Measurements from ENCODE around the gene RNF38.
"Not testable (repeated sequence)": the region's sequence is repeated elsewhere in the genome, so short reads cannot be mapped to it uniquely, and the experiment has no call there.

Gene RNF38

DNA sequence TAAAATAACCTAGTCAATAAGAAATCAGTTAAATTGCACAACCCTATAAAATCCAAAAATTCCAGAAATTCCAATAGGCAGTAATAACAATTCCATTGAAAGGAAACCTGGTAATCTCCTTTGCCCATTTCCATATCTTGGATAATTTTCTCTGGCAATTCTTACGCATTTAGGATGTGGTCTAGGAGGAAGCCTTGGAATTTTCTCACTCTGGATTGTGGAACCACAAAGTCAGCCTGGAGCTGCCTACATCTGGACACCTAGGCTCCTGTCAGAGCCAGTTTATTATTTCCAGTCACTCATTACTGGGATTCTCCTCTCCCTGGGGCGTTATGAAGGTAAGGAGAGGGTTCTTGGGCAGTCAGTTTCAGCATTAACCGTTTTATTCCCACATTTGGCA, 101.5 kb downstream of the RNF38 start:
- CTCF ChIA-PET: no interaction called here
- DNase-seq (ENCODE audit: low read depth, low spot score): no peak
- TF ChIP-seq, protein P1, sequence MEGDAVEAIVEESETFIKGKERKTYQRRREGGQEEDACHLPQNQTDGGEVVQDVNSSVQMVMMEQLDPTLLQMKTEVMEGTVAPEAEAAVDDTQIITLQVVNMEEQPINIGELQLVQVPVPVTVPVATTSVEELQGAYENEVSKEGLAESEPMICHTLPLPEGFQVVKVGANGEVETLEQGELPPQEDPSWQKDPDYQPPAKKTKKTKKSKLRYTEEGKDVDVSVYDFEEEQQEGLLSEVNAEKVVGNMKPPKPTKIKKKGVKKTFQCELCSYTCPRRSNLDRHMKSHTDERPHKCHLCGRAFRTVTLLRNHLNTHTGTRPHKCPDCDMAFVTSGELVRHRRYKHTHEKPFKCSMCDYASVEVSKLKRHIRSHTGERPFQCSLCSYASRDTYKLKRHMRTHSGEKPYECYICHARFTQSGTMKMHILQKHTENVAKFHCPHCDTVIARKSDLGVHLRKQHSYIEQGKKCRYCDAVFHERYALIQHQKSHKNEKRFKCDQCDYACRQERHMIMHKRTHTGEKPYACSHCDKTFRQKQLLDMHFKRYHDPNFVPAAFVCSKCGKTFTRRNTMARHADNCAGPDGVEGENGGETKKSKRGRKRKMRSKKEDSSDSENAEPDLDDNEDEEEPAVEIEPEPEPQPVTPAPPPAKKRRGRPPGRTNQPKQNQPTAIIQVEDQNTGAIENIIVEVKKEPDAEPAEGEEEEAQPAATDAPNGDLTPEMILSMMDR (IDR thresholded peaks at IDR 0.05; ENCODE audit: insufficient read depth, low read length, missing control alignments): no peak
- POLR2A ChIA-PET: no interaction called here
- H3K4me3 ChIP-seq (ENCODE audit: low read depth, low read length): no peak overlapping the region

DNA sequence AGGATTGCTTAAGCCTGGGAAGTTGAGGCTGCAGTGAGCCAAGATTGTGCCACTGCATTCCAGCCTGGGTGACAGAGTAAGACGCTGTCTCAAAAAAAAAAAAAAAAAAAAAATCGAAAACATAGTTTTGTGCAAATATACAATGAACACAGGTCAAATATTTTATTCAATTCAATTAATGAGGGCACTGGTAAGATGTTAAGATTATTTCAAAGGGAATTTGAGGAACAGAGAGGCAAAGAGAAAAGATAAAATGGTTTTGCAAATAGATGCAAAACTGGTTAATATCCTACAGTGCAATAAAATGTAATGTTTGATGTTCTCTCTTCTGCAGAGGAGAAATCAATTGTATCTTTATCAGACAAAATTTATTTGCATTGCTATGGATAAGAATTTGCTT, 102.3 kb downstream of the RNF38 start:
- TF ChIP-seq, protein P1 (IDR thresholded peaks at IDR 0.05; ENCODE audit: insufficient read depth, low read length, missing control alignments): no peak
- no peak for DNase-seq (ENCODE audit: low read depth, low spot score)
- ChIA-PET CTCF (no interaction called here), POLR2A (no interaction called here)
- H3K4me3 ChIP-seq (ENCODE audit: low read depth, low read length): no peak overlapping the region

DNA sequence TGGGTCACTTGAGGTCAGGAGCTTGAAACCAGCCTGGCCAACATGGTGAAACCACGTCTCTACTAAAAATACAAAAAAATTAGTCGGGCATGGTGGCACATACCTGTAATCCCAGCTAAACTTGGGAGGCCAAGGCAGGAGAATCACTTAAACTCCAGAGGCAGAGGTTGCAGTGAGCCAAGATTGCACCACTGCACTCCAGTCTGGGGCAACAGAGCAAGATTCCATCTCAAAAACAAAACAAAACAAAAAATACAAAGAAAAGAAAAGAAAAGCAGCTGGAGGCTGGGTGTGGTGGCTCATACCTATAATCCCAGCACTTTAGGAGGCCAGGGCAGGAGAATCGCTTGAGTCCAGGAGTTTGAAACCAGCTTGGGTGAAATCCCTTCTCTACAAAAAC, 105.1 kb downstream of the RNF38 start:
- CTCF ChIA-PET: interaction anchor here (1.8 kb wide), 1 partner anchor 33 kb away, joined by 5 read pairs; no protein-coding TSS in a partner anchor
- not testable (repeated sequence) for DNase-seq (ENCODE audit: low read depth, low spot score); H3K4me3 ChIP-seq (ENCODE audit: low read depth, low read length)
- POLR2A ChIA-PET: interaction anchor here (1.6 kb wide), 1 partner anchor 37 kb away, joined by 6 read pairs; the partner anchor contains the start of gene GNE

DNA sequence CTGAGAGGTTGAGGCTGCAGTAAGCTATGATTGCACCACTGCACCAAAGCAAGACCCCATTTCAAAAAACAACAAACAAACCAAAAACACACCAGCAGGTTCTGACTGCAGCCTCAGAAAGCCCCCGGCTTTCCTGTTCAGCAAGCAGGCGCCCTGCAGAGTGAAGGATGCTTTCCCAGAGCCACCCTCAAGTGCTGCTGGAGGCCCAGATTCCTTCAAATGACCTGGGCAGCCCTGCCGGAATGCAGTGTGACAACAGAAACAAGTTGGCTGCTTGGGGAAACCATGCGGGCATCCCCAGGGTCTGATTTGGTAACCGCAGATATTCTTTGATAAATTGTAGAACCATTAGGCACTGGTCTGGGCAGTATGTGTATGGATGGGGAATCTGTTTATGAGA, 106.2 kb downstream of the RNF38 start:
- ChIA-PET CTCF (no interaction called here), POLR2A (interaction anchor here (1.6 kb wide), 1 partner anchor 36 kb away, joined by 6 read pairs; the partner anchor contains the start of gene GNE)
- no peak for DNase-seq (ENCODE audit: low read depth, low spot score)
- TF ChIP-seq, protein P1 (IDR thresholded peaks at IDR 0.05; ENCODE audit: insufficient read depth, low read length, missing control alignments): no peak
- H3K4me3 ChIP-seq (ENCODE audit: low read depth, low read length): no peak overlapping the region

DNA sequence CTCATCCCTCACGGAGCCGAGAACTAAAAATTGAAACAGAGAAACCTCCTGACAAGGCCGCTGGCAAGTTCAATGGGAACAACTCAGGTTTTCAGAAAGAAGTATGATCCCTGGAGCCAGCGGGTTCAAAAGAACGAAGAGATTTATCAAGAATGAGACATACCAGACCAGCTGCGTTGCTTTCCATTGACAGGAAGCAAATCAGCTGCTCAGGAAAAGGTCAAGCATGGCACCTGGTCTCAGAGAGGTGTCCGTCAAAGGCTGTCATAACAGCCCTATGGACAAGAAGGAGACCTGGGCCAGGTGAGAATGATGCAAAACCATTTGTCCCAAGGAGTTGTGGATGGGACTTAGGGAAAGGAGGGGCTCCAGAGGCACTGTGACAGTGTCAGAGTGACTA, 106.9 kb downstream of the RNF38 start:
- TF ChIP-seq, protein P1 (IDR thresholded peaks at IDR 0.05; ENCODE audit: insufficient read depth, low read length, missing control alignments): no peak
- no peak overlapping the region for H3K4me3 ChIP-seq (ENCODE audit: low read depth, low read length)
- no peak for DNase-seq (ENCODE audit: low read depth, low spot score)
- POLR2A ChIA-PET: no interaction called here
- CTCF ChIA-PET: no interaction called here

DNA sequence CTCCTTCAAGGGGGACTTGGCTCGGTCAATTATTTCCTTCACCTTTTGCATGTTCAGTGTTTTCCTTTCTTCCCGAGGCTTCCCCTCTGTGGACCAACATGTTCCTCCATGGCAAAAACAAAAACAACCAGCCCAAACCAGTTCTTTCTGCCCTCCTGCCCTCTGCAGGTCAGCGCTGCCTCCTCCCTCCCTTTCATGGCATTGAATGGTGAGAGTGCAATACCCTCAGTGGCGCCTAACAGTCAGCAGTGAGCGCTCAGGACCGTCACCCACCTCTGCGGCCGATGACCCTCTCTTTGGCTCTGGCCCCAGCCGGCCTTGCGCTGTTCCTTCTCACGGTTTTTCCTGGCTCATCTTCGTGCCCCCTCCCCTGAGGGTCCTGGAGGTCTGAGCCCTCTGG, 107.4 kb downstream of the RNF38 start:
- H3K4me3 ChIP-seq (ENCODE audit: low read depth, low read length): no peak overlapping the region
- POLR2A ChIA-PET: no interaction called here
- no peak for DNase-seq (ENCODE audit: low read depth, low spot score)
- TF ChIP-seq, protein P1 (IDR thresholded peaks at IDR 0.05; ENCODE audit: insufficient read depth, low read length, missing control alignments): no peak
- CTCF ChIA-PET: no interaction called here

DNA sequence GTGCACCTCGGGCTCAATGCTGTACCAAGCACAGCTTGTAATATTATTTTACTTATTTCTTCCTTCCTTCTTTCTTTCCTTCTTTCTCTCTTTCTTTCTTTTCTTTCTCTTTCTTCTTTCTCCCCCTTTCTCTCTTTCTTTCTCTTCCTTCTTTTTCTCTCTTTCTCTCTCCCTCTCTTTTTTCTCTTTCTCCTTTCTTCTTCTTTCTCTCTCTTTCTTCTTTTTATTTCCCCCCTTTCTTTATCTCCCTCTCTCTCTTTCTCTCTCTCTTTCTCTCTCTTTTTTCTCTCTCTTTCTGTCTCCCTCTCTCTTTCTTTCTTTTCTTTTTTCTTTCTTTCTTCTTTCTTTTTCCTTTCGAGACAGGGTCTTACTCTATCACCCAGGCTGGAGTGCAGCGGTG, 109.1 kb downstream of the RNF38 start:
- TF ChIP-seq, protein P1 (IDR thresholded peaks at IDR 0.05; ENCODE audit: insufficient read depth, low read length, missing control alignments): no peak
- no peak overlapping the region for H3K4me3 ChIP-seq (ENCODE audit: low read depth, low read length)
- POLR2A ChIA-PET: interaction anchor here (0.7 kb wide), 1 partner anchor 39 kb away, joined by 3 read pairs; no protein-coding TSS in a partner anchor
- CTCF ChIA-PET: interaction anchor here (2.6 kb wide), 1 partner anchor 38 kb away, joined by 9 read pairs; no protein-coding TSS in a partner anchor
- DNase-seq (ENCODE audit: low read depth, low spot score): no peak

Measured in AG04449 (cell line).